ENCODE measurements around the gene AAGAB. TPM values are rescaled to one million over a fixed set of nuclear protein-coding genes. Genes with fewer than 3 reads are reported as not detected.
"Not testable (repeated sequence)": the region's sequence is repeated elsewhere in the genome, so short reads cannot be mapped to it uniquely, and the experiment has no call there.

Gene AAGAB
- total RNA-seq, 4 donors from 2014 or later: 11.4 to 35.1 (median 18.0) TPM

- H3K9me3 ChIP-seq: no peaks in the 10 kb centered on the region
- H3K27me3 ChIP-seq: no peaks in the 10 kb centered on the region
- no peak overlapping the region for H3K27ac ChIP-seq
- no peaks in the 10 kb centered on the region for H3K36me3 ChIP-seq
- 92 to 93% methylated on average over 11 to 12 of the region's 12 CpGs for WGBS, 2 donors
- peaks cover 0 to 25% (median 10%) of the 10 kb centered on the region in 4 donors for H3K4me1 ChIP-seq
- DNase-seq (ENCODE audit: low spot score in 2 of 2): no peak
- peak overlapping the region in 1 of 4 donors; percentile 80 for H3K4me3 ChIP-seq
- TF ChIP-seq CTCF (IDR thresholded peaks at IDR 0.05) (no peak), POLR2A (IDR thresholded peaks at IDR 0.05) (no peak), EP300 (IDR thresholded peaks at IDR 0.05) (no peak)
Measured at GRCh38 chr15:67253101-67253500, 1.4 kb downstream of the AAGAB start.

GRCh38 chr15:67251318-67251717, 3.1 kb downstream of the AAGAB start:
- Histone ChIP-seq H3K4me3 (no peak overlapping the region), H3K9me3 (peaks cover 0 to 6% (median 0%) of the 10 kb centered on the region in 4 donors), H3K36me3 (peaks cover 0 to 9% (median 0%) of the 10 kb centered on the region in 3 donors), H3K4me1 (peaks cover 0 to 25% (median 10%) of the 10 kb centered on the region in 4 donors), H3K27ac (no peak overlapping the region), H3K27me3 (no peaks in the 10 kb centered on the region)
- no peak for DNase-seq (ENCODE audit: low spot score in 2 of 2)
- TF ChIP-seq POLR2A (IDR thresholded peaks at IDR 0.05) (no peak), CTCF (IDR thresholded peaks at IDR 0.05) (no peak), EP300 (IDR thresholded peaks at IDR 0.05) (no peak)
- WGBS, 2 donors: 94% methylated on average over 5 of the region's 5 CpGs

- Histone ChIP-seq H3K4me3 (no peak overlapping the region), H3K36me3 (peaks cover 0 to 18% (median 0%) of the 10 kb centered on the region in 3 donors), H3K27ac (no peak overlapping the region), H3K9me3 (peaks cover 0 to 6% (median 0%) of the 10 kb centered on the region in 4 donors), H3K4me1 (peaks cover 0 to 18% (median 10%) of the 10 kb centered on the region in 4 donors), H3K27me3 (no peaks in the 10 kb centered on the region)
- DNase-seq (ENCODE audit: low spot score in 2 of 2): no peak
- TF ChIP-seq EP300 (IDR thresholded peaks at IDR 0.05) (no peak), POLR2A (IDR thresholded peaks at IDR 0.05) (no peak), CTCF (IDR thresholded peaks at IDR 0.05) (no peak)
Measured at GRCh38 chr15:67249830-67250229, 4.6 kb downstream of the AAGAB start.

GRCh38 chr15:67248011-67248505, 6.4 kb downstream of the AAGAB start:
- TF ChIP-seq CTCF (IDR thresholded peaks at IDR 0.05) (no peak), EP300 (IDR thresholded peaks at IDR 0.05) (no peak), POLR2A (IDR thresholded peaks at IDR 0.05) (no peak)
- Histone ChIP-seq H3K27ac (no peak overlapping the region), H3K4me1 (peaks cover 0 to 13% (median 4%) of the 10 kb centered on the region in 4 donors)

GRCh38 chr15:67246606-67247005, 7.9 kb downstream of the AAGAB start:
- H3K4me3 ChIP-seq; DNase-seq (ENCODE audit: low spot score in 2 of 2); H3K27me3 ChIP-seq; H3K27ac ChIP-seq; H3K9me3 ChIP-seq: not testable (repeated sequence)
- peaks cover 0 to 13% (median 0%) of the 10 kb centered on the region in 4 donors for H3K4me1 ChIP-seq
- H3K36me3 ChIP-seq: peaks cover 0 to 23% (median 0%) of the 10 kb centered on the region in 3 donors
- 94 to 96% methylated on average over 5 of the region's 5 CpGs for WGBS, 2 donors

More at GRCh38 chr15:67248011-67248505, 6.4 kb downstream of the AAGAB start:
- DNase-seq (ENCODE audit: low spot score in 2 of 2): no peak
- H3K36me3 ChIP-seq: peaks cover 0 to 23% (median 0%) of the 10 kb centered on the region in 3 donors
- peaks cover 0 to 6% (median 0%) of the 10 kb centered on the region in 4 donors for H3K9me3 ChIP-seq
- H3K27me3 ChIP-seq: no peaks in the 10 kb centered on the region
- no peak overlapping the region for H3K4me3 ChIP-seq
